H1 (cell line): ENCODE measurements around the gene RXFP4.

Experiments
- CBX8 ChIP-seq: fragments of 300-800, 300-1000 bp; sonication (generic); IDR thresholded peaks from 2 replicates; pipeline ENCODE4 v1.7.1; 2016; ENCODE audit warnings: low read depth, low read length, borderline replicate concordance
- EGR1 ChIP-seq: IDR thresholded peaks from 2 replicates; pipeline ENCODE4 v1.6.1; 2011; ENCODE audit warnings: low read depth, low read length, borderline replicate concordance
- KDM5A ChIP-seq: fragments of 200-600 bp; IDR thresholded peaks from 2 replicates; pipeline ENCODE4 v1.7.1; 2012; ENCODE audit warnings: mild to moderate bottlenecking, low read length, inconsistent platforms, mixed read lengths
- SP1 ChIP-seq: IDR thresholded peaks from 2 replicates; pipeline ENCODE4 v1.6.1; 2011; ENCODE audit warnings: low read depth, low read length
- TBP ChIP-seq: IDR thresholded peaks from 2 replicates; pipeline ENCODE4 v1.6.1; 2011; ENCODE audit warnings: low read depth, low read length, improper control_type of control experiment
- TF ChIP-seq, protein P1 (sequence below), 3 experiments: IDR thresholded peaks; 1 replicate in 2 of 3; 2 replicates in 1 of 3; pipeline versions ENCODE4 v1.5.1 to v1.6.1; 2011; ENCODE audit warnings: low read length in 3 of 3, mild to moderate bottlenecking in 3 of 3, inconsistent platforms in 2 of 3, low read depth in 1 of 3, moderate library complexity in 1 of 3; ENCODE audit not compliant: insufficient read depth in 1 of 3; ENCODE audit errors: control extremely low read depth in 1 of 3

DNA sequence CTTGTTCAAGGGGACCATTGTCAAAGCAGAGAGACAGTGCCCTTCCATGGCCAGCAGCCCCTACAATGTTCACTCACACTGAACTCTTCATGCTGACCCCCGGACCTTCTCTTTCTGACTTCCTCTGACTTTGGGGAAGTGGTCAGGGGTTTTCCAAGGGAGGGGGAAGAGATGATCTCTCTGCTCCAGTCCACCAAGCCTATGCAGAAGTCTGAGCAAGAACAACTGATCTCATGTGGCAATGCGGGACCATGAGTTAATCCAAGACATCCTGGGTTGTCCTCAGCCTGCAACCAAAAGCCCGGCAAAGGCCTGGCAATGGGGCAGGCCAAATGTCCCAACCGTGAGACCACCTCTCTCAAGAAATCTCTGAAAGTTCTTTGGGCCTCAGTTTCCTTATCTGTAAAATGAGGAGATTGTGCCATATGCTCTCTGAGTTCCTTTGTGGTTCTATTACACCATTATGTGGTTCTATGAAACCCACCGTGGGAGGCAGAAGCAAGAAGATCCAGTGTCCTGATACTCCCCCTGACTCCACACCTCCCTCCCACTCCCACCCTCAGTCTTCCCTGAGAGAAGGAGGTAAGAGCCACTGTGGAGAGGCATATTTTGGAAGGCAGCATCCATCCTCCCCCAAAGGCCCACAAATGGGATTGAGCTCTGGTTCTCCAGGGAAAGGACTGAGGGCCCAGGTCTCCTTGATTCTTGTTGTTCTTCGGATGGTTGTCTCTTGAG is 48.7 kb downstream of the RXFP4 start:
- TF ChIP-seq KDM5A (no peak), EGR1 (no peak), SP1 (no peak), CBX8 (no peak), TBP (no peak)
- TF ChIP-seq, protein P1, sequence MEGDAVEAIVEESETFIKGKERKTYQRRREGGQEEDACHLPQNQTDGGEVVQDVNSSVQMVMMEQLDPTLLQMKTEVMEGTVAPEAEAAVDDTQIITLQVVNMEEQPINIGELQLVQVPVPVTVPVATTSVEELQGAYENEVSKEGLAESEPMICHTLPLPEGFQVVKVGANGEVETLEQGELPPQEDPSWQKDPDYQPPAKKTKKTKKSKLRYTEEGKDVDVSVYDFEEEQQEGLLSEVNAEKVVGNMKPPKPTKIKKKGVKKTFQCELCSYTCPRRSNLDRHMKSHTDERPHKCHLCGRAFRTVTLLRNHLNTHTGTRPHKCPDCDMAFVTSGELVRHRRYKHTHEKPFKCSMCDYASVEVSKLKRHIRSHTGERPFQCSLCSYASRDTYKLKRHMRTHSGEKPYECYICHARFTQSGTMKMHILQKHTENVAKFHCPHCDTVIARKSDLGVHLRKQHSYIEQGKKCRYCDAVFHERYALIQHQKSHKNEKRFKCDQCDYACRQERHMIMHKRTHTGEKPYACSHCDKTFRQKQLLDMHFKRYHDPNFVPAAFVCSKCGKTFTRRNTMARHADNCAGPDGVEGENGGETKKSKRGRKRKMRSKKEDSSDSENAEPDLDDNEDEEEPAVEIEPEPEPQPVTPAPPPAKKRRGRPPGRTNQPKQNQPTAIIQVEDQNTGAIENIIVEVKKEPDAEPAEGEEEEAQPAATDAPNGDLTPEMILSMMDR (IDR thresholded peaks at IDR 0.05; ENCODE audit: control extremely low read depth in 1 of 3, insufficient read depth in 1 of 3, low read depth in 1 of 3, low read length in 3 of 3), result no peak
